HL-60 (cell line): Measurements from ENCODE around the gene AP3D1.

Experiments used
- DNase-seq, 2 experiments: peaks; one replicate each; pipeline ENCODE4 v3.0.0-alpha.2; 2010 to 2020; ENCODE audit warnings: low read depth in 1 of 2, low spot score in 1 of 2
- H3K27ac ChIP-seq: fragments of 250-450 bp; sonication (Bioruptor Pico); replicated peaks from 2 replicates; pipeline ENCODE4 v1.5.1; 2020; ENCODE audit warnings: mild to moderate bottlenecking, moderate library complexity
- H3K27me3 ChIP-seq: fragments of 250-450 bp; sonication (Bioruptor Pico); 2 replicates; pipeline ENCODE4 v1.5.1; 2021; ENCODE audit warnings: mild to moderate bottlenecking, moderate library complexity; ENCODE audit not compliant: insufficient read depth, poor library complexity, severe bottlenecking
- H3K4me3 ChIP-seq: replicated peaks from 2 replicates; pipeline ENCODE4 v1.5.1; 2011; ENCODE audit warnings: mild to moderate bottlenecking, control low read depth, low read length; ENCODE audit not compliant: insufficient read depth
- CTCF ChIP-seq: IDR thresholded peaks from one replicate; pipeline ENCODE4 v1.5.1; 2011; ENCODE audit warnings: low read length, control low read depth, inconsistent platforms; ENCODE audit not compliant: insufficient read depth
- GABPA ChIP-seq: IDR thresholded peaks from 2 replicates; pipeline ENCODE4 v1.6.1; 2012; ENCODE audit warnings: low read depth
- POLR2AphosphoS5 ChIP-seq: IDR thresholded peaks from 2 replicates; pipeline ENCODE4 v1.6.1; 2012; ENCODE audit warnings: low read depth
- REST ChIP-seq: IDR thresholded peaks from 2 replicates; pipeline ENCODE4 v1.6.1; 2012; ENCODE audit warnings: low read depth; ENCODE audit not compliant: insufficient replicate concordance
- SPI1 ChIP-seq: IDR thresholded peaks from 2 replicates; pipeline ENCODE4 v1.6.1; 2012; ENCODE audit warnings: low read depth, mild to moderate bottlenecking, borderline replicate concordance

The AP3D1 gene

GRCh38 chr19:2171349-2172145, 20.2 kb upstream of the AP3D1 start:
- H3K27ac ChIP-seq: no peak overlapping the region
- no peaks in the 10 kb centered on the region for H3K27me3 ChIP-seq
- DNase-seq: no peak
- H3K4me3 ChIP-seq: no peak overlapping the region
- TF ChIP-seq GABPA (no peak), POLR2AphosphoS5 (no peak), SPI1 (no peak), CTCF (no peak), REST (no peak)

GRCh38 chr19:2170987-2171348, 19.6 kb upstream of the AP3D1 start:
- Histone ChIP-seq H3K4me3 (no peak overlapping the region), H3K27ac (no peak overlapping the region), H3K27me3 (no peaks in the 10 kb centered on the region)
- TF ChIP-seq CTCF (no peak), REST (no peak), SPI1 (no peak), GABPA (no peak), POLR2AphosphoS5 (no peak)
- no peak for DNase-seq

- no peak for TF ChIP-seq REST
- no peak for TF ChIP-seq GABPA
- TF ChIP-seq POLR2AphosphoS5: no peak
- no peak for TF ChIP-seq CTCF
- no peak for TF ChIP-seq SPI1
- H3K27ac ChIP-seq: no peak overlapping the region
These were observed 18.9 kb upstream of the AP3D1 start for GRCh38 chr19:2170219-2170618.

More at GRCh38 chr19:2170219-2170618, 18.9 kb upstream of the AP3D1 start:
- Histone ChIP-seq H3K4me3 (no peak overlapping the region), H3K27me3 (no peaks in the 10 kb centered on the region)
- DNase-seq: no peak
